GM19468 (cell line): ENCODE results near the gene GIMAP8.
"Not testable (repeated sequence)": the region's sequence is repeated elsewhere in the genome, so short reads cannot be mapped to it uniquely, and the experiment has no call there.

ENCODE experiments used
- ATAC-seq: cut with Tn5 transposase; IDR thresholded peaks from one replicate; pipeline ENCODE4 v1.9.1; 2021; ENCODE audit warnings: mild to moderate bottlenecking, moderate library complexity, moderate number of reproducible peaks; ENCODE audit not compliant: unreplicated experiment; ENCODE audit errors: extremely low read depth

Gene GIMAP8

GRCh38 chr7:150461520-150461919, 11.1 kb downstream of the GIMAP8 start:
- no peak for ATAC-seq

DNA sequence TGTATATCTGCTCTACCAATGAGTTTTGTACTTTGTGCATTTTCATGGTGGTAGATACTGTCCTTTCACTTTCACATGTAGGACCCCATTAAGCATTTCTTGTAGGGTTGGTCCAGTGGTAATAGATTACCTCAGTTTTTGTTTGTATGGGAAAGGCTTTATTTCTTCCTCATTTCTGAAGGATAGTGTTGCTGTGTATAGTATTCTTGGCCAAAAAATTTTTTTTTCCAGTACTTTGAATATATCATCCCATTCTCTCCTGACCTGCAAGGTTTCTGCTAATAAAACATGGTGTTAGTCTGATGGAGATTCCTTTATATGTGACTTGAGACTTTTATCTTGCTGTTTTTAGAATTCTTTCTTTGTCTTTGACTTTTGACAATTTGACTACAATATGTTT, 12.0 kb downstream of the GIMAP8 start:
- ATAC-seq, result no peak

- ATAC-seq, result no peak
Observed at GRCh38 chr7:150463461-150463860, 13.0 kb downstream of the GIMAP8 start.

GRCh38 chr7:150464962-150465361, 14.5 kb downstream of the GIMAP8 start:
- no peak for ATAC-seq

DNA sequence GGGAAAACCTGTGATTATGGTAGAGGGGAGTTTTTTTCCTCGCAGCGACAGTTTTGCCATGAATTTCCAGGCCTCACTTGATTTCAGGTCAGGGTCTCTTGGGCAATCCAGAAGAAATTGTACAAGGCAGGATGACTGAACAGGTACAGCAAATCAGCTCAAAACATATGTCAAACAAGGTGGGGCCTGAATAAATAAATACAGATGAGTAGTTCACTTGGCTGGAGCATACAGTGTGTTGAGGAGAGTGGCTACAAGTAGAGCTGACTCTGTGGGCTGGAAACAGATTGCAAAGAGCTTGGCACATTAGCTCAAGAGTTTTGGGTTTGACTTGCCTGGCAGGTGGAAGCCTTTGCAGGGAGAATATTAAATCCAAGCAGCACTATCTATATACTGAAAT, 15.0 kb downstream of the GIMAP8 start:
- ATAC-seq, result no peak

DNA sequence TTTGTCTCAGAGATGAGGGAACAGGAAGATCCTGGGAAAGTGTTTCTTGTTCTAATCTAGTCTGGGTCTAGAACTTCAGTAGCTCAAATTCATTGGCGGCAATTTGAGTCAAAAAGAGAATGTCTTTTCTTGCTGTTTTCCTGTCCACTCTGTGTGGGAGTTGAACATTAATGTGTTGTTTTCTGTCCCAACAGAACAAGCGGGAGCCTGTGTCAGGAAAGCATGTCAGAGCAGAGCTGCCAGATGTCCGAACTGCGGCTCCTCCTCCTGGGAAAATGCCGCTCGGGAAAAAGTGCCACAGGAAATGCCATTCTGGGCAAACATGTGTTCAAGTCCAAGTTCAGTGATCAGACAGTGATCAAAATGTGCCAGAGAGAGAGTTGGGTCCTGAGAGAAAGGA, 16.0 kb downstream of the GIMAP8 start:
- no peak for ATAC-seq

- ATAC-seq, result no peak
Observed at GRCh38 chr7:150468241-150468640, 17.8 kb downstream of the GIMAP8 start.

DNA sequence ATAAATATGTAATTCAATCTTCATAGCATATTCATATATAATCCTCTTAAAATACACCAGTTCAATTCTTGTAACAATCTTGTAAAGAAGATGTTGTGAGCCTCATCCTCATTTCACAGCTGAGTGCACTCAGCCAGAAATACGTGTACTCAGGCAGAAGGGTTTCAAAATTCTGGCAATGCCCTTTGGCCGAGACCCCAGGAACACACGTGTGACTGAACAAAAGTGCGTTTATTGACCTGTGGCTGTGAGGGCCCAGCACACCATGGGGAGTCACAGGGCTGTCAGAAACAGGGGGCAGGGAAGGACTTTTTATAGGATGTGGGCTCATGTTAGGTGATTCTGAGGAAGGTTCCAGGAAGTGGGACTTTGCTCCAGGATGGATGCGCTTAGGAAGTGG, 21.5 kb downstream of the GIMAP8 start:
- no peak for ATAC-seq

DNA sequence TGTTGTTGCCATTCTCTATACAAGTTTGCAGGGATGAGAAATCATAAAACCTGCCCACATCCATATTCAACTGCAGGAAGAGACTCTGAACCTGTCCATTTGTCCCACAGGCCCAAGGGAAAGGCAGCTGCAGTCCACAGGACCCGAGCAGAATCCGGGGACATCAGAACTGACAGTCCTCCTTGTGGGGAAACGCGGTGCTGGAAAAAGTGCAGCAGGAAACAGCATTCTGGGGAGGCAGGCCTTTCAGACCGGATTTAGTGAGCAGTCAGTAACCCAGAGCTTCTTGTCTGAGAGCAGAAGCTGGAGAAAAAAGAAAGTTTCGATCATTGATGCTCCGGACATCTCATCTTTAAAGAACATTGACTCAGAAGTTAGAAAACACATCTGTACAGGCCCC, 23.5 kb downstream of the GIMAP8 start:
- no peak for ATAC-seq

- ATAC-seq, result no peak
Observed at GRCh38 chr7:150476285-150476684, 25.9 kb downstream of the GIMAP8 start.

DNA sequence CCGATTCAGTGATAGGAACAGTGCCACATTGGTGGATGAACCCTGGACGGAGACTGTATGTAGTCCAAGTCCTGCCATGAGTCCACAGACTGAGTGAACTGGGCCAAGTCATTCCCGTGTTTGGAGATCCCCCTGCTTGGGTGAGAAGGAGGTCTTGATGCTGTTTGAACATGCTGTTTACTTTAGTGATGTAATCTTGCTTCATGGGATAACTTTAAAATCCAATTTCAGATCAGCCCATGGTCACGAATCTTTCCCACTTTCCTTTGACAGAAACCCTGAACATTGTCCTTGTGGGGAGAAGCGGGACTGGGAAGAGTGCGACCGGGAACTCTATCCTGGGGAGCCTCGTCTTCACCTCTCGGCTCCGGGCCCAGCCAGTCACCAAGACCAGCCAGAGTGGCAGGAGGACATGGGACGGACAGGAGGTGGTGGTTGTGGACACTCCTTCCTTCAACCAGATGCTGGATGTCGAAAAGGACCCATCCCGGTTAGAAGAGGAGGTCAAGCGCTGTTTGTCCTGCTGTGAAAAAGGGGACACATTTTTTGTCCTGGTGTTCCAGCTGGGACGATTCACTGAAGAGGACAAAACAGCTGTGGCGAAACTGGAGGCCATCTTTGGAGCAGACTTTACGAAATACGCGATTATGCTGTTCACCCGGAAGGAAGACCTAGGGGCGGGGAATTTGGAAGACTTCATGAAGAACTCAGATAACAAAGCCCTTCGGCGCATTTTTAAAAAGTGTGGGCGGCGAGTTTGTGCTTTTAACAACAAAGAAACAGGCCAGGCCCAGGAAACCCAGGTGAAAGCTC, 26.6 kb downstream of the GIMAP8 start:
- ATAC-seq, result no peak

- no peak for ATAC-seq
Observed at GRCh38 chr7:150479023-150479716, 28.7 kb downstream of the GIMAP8 start.

DNA sequence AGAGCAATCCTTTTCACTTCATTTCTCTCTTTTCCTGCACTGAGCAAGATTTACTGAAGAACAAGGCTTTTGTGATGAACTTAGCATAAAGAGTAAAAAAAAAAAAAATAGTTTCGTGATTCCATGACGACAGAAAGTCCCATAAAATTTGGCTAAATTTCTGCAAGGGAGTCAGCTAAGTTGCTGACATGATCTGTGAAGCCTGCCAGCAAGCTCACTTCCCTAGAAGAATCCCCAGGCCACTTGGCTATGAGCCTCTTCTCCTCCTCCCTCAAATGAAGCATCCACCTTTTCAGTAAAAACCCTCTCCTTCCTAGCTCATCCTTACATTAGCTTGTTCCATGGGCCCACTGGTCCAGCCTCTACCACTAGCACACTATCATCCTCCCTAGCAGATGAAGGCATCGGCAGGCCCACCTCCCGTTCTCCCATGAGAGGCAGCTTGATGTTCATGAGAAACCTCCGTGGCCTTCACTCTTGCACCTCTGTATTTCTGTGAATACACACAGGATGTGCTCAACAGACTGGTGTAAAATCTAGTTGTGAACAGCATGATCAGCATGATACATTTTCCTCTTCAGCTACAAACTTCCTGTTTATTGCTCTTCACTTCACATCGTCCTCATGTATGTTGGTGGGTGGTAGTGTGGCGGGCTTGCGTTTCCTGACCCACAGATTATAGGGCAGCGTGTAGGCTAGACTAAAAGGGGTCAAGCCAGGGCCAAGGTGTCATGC, 30.9 kb downstream of the GIMAP8 start:
- ATAC-seq, result no peak

DNA sequence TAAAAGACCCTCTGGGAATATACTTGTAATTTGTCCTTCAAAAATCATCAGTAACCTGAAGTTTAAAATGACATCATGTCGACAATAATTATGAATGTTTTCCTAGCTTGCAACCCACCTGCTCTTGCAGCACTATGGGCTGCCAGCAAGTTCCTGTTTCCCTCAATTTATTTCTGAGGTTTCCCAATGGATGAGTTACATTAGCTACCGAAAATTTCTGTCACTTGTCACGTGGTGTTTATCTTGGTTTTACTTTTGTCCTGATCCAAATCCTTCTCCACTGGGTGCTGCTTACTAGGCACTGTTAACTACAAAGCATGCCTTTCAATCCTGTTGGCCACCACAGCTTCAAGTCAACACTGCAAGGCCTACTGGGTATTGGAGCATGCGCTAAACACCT, 31.5 kb downstream of the GIMAP8 start:
- ATAC-seq, result no peak

- ATAC-seq, result not testable (repeated sequence)
Observed at GRCh38 chr7:150483514-150483913, 33.1 kb downstream of the GIMAP8 start.

DNA sequence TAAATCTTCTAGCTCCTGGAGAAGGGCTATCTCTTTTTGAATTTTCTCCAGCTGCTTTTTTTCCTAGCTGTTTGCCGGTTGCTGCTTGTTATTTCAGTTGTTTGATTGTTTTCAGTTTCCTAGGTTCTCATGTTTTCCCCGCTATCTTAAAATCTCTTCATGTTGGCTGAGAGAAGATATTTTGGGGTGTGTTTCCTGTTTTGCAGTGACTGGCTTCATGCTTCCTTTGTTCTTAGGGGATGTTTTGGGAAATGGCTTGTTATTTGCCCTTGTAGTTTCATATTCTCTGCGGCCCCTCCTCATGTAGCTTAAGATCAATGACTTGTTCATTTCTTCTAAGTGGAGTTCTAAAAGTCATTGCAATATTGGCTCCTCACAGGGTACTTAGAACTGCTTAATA, 33.6 kb downstream of the GIMAP8 start:
- not testable (repeated sequence) for ATAC-seq

- no peak for ATAC-seq
Observed at GRCh38 chr7:150487625-150488024, 37.2 kb downstream of the GIMAP8 start.

- ATAC-seq, result no peak
Observed at GRCh38 chr7:150489782-150490181, 39.4 kb downstream of the GIMAP8 start.

DNA sequence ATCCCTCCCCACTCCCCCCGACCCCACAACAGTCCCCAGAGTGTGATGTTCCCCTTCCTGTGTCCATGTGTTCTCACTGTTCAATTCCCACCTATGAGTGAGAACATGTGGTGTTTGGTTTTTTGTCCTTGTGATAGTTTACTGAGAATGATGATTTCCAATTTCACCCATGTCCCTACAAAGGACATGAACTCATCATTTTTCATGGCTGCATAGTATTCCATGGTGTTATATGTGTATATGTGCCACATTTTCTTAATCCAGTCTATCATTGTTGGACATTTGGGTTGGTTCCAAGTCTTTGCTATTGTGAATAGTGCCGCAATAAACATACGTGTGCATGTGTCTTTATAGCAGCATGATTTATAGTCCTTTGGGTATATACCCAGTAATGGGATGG, 43.0 kb downstream of the GIMAP8 start:
- ATAC-seq, result not testable (repeated sequence)

GRCh38 chr7:150502519-150502918, 52.1 kb downstream of the GIMAP8 start:
- ATAC-seq, result no peak

- no peak for ATAC-seq
Observed at GRCh38 chr7:150503155-150503554, 52.7 kb downstream of the GIMAP8 start.
